ENCODE results near the gene BICDL2.
A peak's percentile ranks its signal among the peaks of the same experiment; 100 is the strongest.

Gene BICDL2

DNA sequence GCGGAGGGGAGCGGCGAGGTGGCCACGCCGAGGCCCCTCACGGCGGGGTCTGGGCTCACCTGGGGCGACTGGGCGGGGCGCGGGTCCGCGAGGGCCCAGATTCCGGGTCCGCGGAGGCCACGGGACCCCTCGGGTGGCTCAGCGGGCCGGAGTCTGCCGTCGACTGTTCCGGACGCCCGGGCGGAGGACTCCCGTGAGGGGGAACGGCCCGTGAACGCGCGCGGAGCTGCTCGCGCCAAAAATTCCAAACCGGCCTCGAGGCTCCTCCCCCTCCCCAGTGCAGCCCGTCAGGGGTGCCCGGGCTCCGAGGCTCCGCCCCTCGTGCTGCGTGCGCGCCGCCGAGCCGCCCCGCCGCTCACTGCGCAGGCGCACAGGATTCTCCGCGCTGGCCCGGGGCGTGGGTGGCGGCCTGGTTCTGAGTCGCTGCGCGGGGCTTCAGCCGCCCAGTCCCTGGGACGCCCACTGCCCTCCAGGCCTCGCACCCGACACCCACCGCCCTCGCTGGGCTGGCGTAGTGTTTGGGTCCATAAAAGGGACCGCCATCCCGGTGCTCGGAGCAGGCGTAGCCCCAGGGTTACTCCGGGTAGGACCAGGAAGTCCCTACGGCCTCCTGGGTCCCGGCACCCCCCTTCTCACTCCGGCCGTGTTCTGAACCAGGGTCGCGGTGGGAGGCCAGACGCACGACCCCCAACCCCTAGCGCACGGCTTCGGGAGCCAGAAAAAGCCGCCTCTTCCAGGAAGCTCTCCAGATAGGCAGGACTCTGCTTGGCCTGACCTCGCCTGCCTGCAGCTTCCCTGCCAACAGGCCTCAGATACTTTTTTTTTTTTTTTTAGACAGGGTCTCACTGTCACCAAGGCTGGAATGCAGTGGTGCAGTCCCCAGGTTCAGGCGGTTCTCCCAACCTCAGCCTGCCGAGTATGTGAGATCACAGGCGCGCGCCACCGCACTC, 56.2 kb downstream of the BICDL2 start, which contains the start of gene PKMYT1:
Gene PKMYT1 (minus strand): TSS at position 220 of the 950 bp plus-strand sequence. CDS start 789 bp downstream, outside the sequence.
- DNase-seq: peak; percentile 42

DNA sequence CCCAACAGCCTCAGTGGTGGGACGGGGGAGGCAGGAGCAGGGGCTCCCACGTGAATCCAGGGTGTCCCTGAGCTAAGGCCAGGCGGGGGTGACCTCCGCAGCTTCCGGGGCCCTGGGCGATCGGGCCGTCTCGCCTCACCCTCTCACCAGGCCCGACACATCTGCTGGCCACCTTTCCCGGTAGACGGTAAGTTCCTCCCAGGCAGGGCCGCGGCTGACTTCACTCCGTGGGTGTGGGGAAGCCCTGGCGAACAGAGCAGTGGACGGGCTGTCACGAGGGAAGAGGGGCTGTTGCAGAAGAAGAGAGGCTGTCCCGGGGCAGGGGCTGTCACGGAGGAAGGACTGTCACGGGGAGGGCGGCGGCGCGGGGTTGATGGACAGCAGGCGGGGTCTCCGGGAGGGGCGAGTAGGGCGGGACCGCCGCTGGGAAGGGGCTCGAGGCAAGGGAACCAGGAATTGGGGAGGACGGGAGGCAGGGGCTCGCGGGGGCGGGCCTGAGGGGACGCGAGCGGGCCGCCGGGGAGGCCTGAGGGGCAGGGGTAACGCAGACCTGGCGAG, 57.0 kb downstream of the BICDL2 start:
- DNase-seq: no peak
